Adrenal gland (tissue), 19 donors: ENCODE data around the gene HBD. TPM values are rescaled to one million over a fixed set of nuclear protein-coding genes. Genes with fewer than 3 reads are reported as not detected.

ENCODE experiments used
- DNase-seq, 7 donors: peaks; one replicate each; pipeline ENCODE4 v3.0.0-alpha.2; 2019 to 2020
- H3K27ac ChIP-seq, 5 donors: fragments of 200-600 bp; sonication (generic) in 4 of 5; 1 replicate in 3 of 5; 2 replicates in 2 of 5; pipeline versions ENCODE4 v1.5.1 to v1.8.0; 2016 to 2020; ENCODE audit warnings: mild to moderate bottlenecking in 1 of 5
- H3K27me3 ChIP-seq: fragments of 200-600 bp; 2 replicates; pipeline ENCODE4 v1.8.0; 2021
- H3K36me3 ChIP-seq, 2 donors: fragments of 200-600 bp; replicated peaks in 1 of 2; 1 replicate in 1 of 2; 2 replicates in 1 of 2; pipeline versions ENCODE4 v1.5.1 to v1.8.0; 2018 to 2022
- H3K4me1 ChIP-seq, 2 donors: fragments of 200-600 bp; replicated peaks in 1 of 2; 1 replicate in 1 of 2; 2 replicates in 1 of 2; pipeline versions ENCODE4 v1.5.1 to v1.8.0; 2018 to 2021
- H3K4me3 ChIP-seq, 4 donors: fragments of 200-600 bp; sonication (generic) in 3 of 4; one replicate each; pipeline ENCODE4 v1.5.1; 2016 to 2018
- H3K9me3 ChIP-seq, 3 donors: fragments of 200-600 bp; sonication (generic) in 1 of 3; replicated peaks in 1 of 3; 1 replicate in 2 of 3; 2 replicates in 1 of 3; pipeline versions ENCODE4 v1.5.1 to v1.8.0; 2016 to 2021
- CTCF ChIP-seq, 6 experiments: fragments of 450-650 bp in 4 of 6; fragments of 200-600 bp in 2 of 6; sonication (generic) in 1 of 6; IDR thresholded peaks; 1 replicate in 5 of 6; 2 replicates in 1 of 6; pipeline versions ENCODE4 v1.5.1 to v1.8.0; 2016 to 2021; ENCODE audit warnings: antibody characterized with exemption in 6 of 6, mild to moderate bottlenecking in 2 of 6, moderate library complexity in 1 of 6
- POLR2A ChIP-seq, 2 donors: fragments of 450-650 bp; IDR thresholded peaks; one replicate each; pipeline ENCODE4 v1.6.1; 2017; ENCODE audit warnings: antibody characterized with exemption in 2 of 2, mild to moderate bottlenecking in 2 of 2, moderate library complexity in 1 of 2
- WGBS, 4 donors: extraction: QIAGEN DNeasy Blood & Tissue Kit in 2 of 4; methylation state at CpG; one replicate each; pipeline versions ENCODE4 v1.1.5 to v1.1.7; 2013 to 2017; 5-methylcytosine and 5-hydroxymethylcytosine counted together
- intact Hi-C, 2 donors: fragments of 100-400 bp; cut with DNase I; formaldehyde crosslinking; loops; one replicate each; pipeline versions ENCODE4 v1.14.1 to v1.15.0; 2022 to 2023
- long read RNA-seq, 10 donors: library from polyadenylated mRNA in 3 of 10; unstranded in 2 of 10; stranded (forward) in 1 of 10; transcript quantifications; one replicate each; pipeline ENCODE4 v2.0.0 and lab custom pipeline, GENCODE V29; 2021 to 2026
- polyA plus RNA-seq, 3 donors: library from polyadenylated mRNA; stranded (reverse); fragments of 200-250 nt in 2 of 3; fragments of 350-450 nt in 1 of 3; fragmentation: Illumina TruSeq in 1 of 3; extraction: RNeasy Lipid Tissue Mini Kit (QIAGEN cat#74804) in 1 of 3; gene quantifications; one replicate each; pipeline ENCODE4 v1.2.3, GENCODE V29; 2013 to 2014
- total RNA-seq, 9 donors: library from RNA; depleted of rRNA in 4 of 9; stranded (reverse); fragments of >200 nt in 4 of 9; fragments of 120-200 nt in 1 of 9; fragmentation: NEBNext Ultra II Directional in 1 of 9; extraction: Animal tissue kit (Norgen Biotek cat#: 25700) in 1 of 9; gene quantifications; one replicate each; pipeline versions ENCODE4 v1.1.0 to v1.2.4, GENCODE V29; 2013 to 2023
- donor health status: healthy with polysubstance abuse.
- donor health status: Bipolar disorder and iron deficiency.
- donor health status: DM: yes; HTN: yes; CAD: no.
- donor health status: DM: no; HTN: no; CAD: no.
- donor health status: DM: no; HTN: no; CAD: no.
- donor health status: DM: yes; HTN: yes; CAD: no.

Gene HBD
- total RNA-seq (1 to 10 TPM in 1 of 9 donors, under 1 TPM in 2, not detected in 6; 0.53 to 2.1 (median 0.83) TPM), polyA plus RNA-seq (not detected)
- long read RNA-seq, donor 1: 0 reads
- long read RNA-seq, donor 2, partial matches to known transcripts: 0 of 1 reads
- long read RNA-seq, donor 2, other reads (novel, unspliced or antisense): 0 of 1 reads
- long read RNA-seq, donor 3: 0 reads
- long read RNA-seq, donor 4: 0 reads
- long read RNA-seq, donor 5, partial matches to known transcripts: 0 of 1 reads
- long read RNA-seq, donor 5, other reads (novel, unspliced or antisense): 0 of 1 reads
- long read RNA-seq, donor 6: 0 reads
- long read RNA-seq, donor 7: 0 reads
- long read RNA-seq, donor 8, partial matches to known transcripts: 0 of 1 reads
- long read RNA-seq, donor 8, other reads (novel, unspliced or antisense): 0 of 1 reads
- long read RNA-seq, donor 9: 0 reads
- long read RNA-seq, donor 10: 0 reads

GRCh38 chr11:5234381-5234834, at the start of gene HBD:
Gene HBD (minus strand): TSS chr11:5234483. CDS start chr11:5234433, 50 bp downstream.
- no peak within 1 kb of the TSS for H3K27ac ChIP-seq
- 9 to 38% (median 17%) methylated on average over 2 of the region's 2 CpGs for WGBS, 4 donors
- TF ChIP-seq POLR2A (IDR thresholded peaks at IDR 0.05) (no peak), CTCF (IDR thresholded peaks at IDR 0.05) (no peak)
- no peaks in the 10 kb centered on the region for H3K9me3 ChIP-seq
- H3K36me3 ChIP-seq: no peaks in the 10 kb centered on the region
- no peak within 1 kb of the TSS for H3K4me3 ChIP-seq
- H3K4me1 ChIP-seq: no peaks in the 10 kb centered on the region
- intact Hi-C loops: no loop called here
- no peaks in the 10 kb centered on the region for H3K27me3 ChIP-seq
- DNase-seq: no peak

GRCh38 chr11:5283882-5284281, 49.6 kb upstream of the HBD start:
- 66 to 71% (median 69%) methylated on average over 1 of the region's 1 CpG for WGBS, 4 donors
- TF ChIP-seq CTCF (IDR thresholded peaks at IDR 0.05) (no peak), POLR2A (IDR thresholded peaks at IDR 0.05) (no peak)

GRCh38 chr11:5283086-5283485, 48.8 kb upstream of the HBD start:
- 82 to 89% (median 83%) methylated on average over 3 of the region's 3 CpGs for WGBS, 4 donors
- H3K9me3 ChIP-seq: no peaks in the 10 kb centered on the region
- no peaks in the 10 kb centered on the region for H3K4me1 ChIP-seq
- H3K27ac ChIP-seq: no peak overlapping the region
- H3K4me3 ChIP-seq: no peak overlapping the region
- no peaks in the 10 kb centered on the region for H3K36me3 ChIP-seq
- DNase-seq: no peak
- no peaks in the 10 kb centered on the region for H3K27me3 ChIP-seq
- intact Hi-C loops: no loop called here
- TF ChIP-seq POLR2A (IDR thresholded peaks at IDR 0.05): no peak
- TF ChIP-seq CTCF (IDR thresholded peaks at IDR 0.05): no peak

More at GRCh38 chr11:5283882-5284281, 49.6 kb upstream of the HBD start:
- no peaks in the 10 kb centered on the region for H3K36me3 ChIP-seq
- no peak for DNase-seq
- no peaks in the 10 kb centered on the region for H3K27me3 ChIP-seq
- intact Hi-C loops: no loop called here
- H3K9me3 ChIP-seq: no peaks in the 10 kb centered on the region
- no peak overlapping the region for H3K27ac ChIP-seq
- H3K4me3 ChIP-seq: no peak overlapping the region
- no peaks in the 10 kb centered on the region for H3K4me1 ChIP-seq

- H3K4me3 ChIP-seq: no peak overlapping the region
- no peaks in the 10 kb centered on the region for H3K4me1 ChIP-seq
- no peaks in the 10 kb centered on the region for H3K27me3 ChIP-seq
- H3K36me3 ChIP-seq: no peaks in the 10 kb centered on the region
- no peak for DNase-seq
- 88 to 96% (median 90%) methylated on average over 2 of the region's 2 CpGs for WGBS, 4 donors
- no peak for TF ChIP-seq POLR2A (IDR thresholded peaks at IDR 0.05)
- no peaks in the 10 kb centered on the region for H3K9me3 ChIP-seq
- no peak overlapping the region for H3K27ac ChIP-seq
- intact Hi-C loops: no loop called here
Observed at GRCh38 chr11:5282628-5283027, 48.3 kb upstream of the HBD start.

- Histone ChIP-seq H3K27me3 (no peaks in the 10 kb centered on the region), H3K4me3 (no peak overlapping the region), H3K4me1 (no peaks in the 10 kb centered on the region), H3K9me3 (no peaks in the 10 kb centered on the region), H3K27ac (no peak overlapping the region), H3K36me3 (no peaks in the 10 kb centered on the region)
- intact Hi-C loops: no loop called here
- no peak for TF ChIP-seq POLR2A (IDR thresholded peaks at IDR 0.05)
- no peak for TF ChIP-seq CTCF (IDR thresholded peaks at IDR 0.05)
- no peak for DNase-seq
Observed at GRCh38 chr11:5281596-5281995, 47.3 kb upstream of the HBD start.
